GM06990 (cell line): ENCODE data around the gene FHAD1.

Experiments used
- DNase-seq: peaks from one replicate; pipeline ENCODE4 v3.0.0-alpha.2; 2011; ENCODE audit not compliant: insufficient read length; ENCODE audit errors: extremely low read depth
- H3K27me3 ChIP-seq: replicated peaks from 2 replicates; pipeline ENCODE4 v1.6.0; 2011; ENCODE audit warnings: low read length; ENCODE audit not compliant: control insufficient read depth, insufficient read depth
- H3K36me3 ChIP-seq: 2 replicates; pipeline ENCODE4 v1.5.1; 2011; ENCODE audit warnings: low read length; ENCODE audit not compliant: control insufficient read depth, insufficient read depth
- H3K4me3 ChIP-seq: replicated peaks from 2 replicates; pipeline ENCODE4 v1.5.1; 2011; ENCODE audit warnings: low read depth, mild to moderate bottlenecking, control low read depth, low read length
- TF ChIP-seq, protein P1 (sequence below): IDR thresholded peaks from 2 replicates; pipeline ENCODE4 v1.5.1; 2011; ENCODE audit warnings: low read length, control low read depth, mild to moderate bottlenecking, inconsistent platforms; ENCODE audit not compliant: insufficient read depth, poor library complexity, severe bottlenecking

FHAD1 gene

DNA sequence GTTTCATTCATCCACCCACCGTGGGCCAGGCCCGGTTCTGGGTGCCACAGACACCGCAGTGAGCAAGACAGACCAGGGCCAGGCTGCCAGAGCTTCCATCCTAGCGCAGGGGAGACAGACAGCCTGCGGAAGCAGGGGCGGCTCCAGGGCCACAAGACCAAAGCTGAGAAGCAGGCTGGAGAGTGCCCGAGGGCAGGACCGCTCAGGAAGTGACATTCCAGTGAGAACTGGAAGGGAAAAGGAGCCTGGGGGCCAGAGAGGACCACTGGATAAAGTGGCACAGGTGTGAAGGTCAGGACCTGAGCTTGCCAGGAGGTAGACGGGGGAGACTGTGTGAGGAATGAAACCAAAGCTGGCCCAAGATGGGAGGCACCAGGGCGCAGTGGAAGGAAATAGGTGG, 103.1 kb downstream of the FHAD1 start:
- Histone ChIP-seq H3K4me3 (no peak overlapping the region), H3K36me3 (no peaks in the 10 kb centered on the region), H3K27me3 (peaks cover 2% of the 10 kb centered on the region)
- no peak for DNase-seq
- TF ChIP-seq, protein P1, sequence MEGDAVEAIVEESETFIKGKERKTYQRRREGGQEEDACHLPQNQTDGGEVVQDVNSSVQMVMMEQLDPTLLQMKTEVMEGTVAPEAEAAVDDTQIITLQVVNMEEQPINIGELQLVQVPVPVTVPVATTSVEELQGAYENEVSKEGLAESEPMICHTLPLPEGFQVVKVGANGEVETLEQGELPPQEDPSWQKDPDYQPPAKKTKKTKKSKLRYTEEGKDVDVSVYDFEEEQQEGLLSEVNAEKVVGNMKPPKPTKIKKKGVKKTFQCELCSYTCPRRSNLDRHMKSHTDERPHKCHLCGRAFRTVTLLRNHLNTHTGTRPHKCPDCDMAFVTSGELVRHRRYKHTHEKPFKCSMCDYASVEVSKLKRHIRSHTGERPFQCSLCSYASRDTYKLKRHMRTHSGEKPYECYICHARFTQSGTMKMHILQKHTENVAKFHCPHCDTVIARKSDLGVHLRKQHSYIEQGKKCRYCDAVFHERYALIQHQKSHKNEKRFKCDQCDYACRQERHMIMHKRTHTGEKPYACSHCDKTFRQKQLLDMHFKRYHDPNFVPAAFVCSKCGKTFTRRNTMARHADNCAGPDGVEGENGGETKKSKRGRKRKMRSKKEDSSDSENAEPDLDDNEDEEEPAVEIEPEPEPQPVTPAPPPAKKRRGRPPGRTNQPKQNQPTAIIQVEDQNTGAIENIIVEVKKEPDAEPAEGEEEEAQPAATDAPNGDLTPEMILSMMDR, result no peak

- TF ChIP-seq, protein P1, result no peak
- no peak for DNase-seq
- no peak overlapping the region for H3K4me3 ChIP-seq
These were observed 103.7 kb downstream of the FHAD1 start for GRCh38 chr1:15350551-15351200.

DNA sequence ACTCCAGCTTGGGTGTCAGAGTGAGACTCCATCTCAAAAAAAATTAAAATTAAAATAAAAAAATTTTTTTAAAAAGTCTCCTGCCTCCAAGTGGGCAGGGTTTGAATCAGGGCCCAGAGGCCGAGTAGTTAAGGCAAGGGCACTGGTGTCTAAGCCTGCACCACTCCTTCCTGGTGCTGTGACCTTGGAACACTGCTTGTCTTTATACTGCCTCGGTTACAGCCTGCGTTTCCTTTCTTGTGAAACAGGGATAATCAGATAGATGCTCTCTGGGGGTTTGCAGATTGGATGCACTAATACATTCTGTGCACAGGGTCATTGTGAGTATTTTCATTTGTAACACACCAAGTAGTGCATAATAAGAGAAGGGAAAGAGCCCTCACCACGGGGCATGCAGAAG, 104.3 kb downstream of the FHAD1 start:
- Histone ChIP-seq H3K4me3 (no peak overlapping the region), H3K27me3 (peaks cover 2% of the 10 kb centered on the region), H3K36me3 (no peaks in the 10 kb centered on the region)
- DNase-seq, result no peak
- TF ChIP-seq, protein P1, result no peak

More at GRCh38 chr1:15350551-15351200, 103.7 kb downstream of the FHAD1 start:
- Histone ChIP-seq H3K27me3 (peaks cover 2% of the 10 kb centered on the region), H3K36me3 (no peaks in the 10 kb centered on the region)

DNA sequence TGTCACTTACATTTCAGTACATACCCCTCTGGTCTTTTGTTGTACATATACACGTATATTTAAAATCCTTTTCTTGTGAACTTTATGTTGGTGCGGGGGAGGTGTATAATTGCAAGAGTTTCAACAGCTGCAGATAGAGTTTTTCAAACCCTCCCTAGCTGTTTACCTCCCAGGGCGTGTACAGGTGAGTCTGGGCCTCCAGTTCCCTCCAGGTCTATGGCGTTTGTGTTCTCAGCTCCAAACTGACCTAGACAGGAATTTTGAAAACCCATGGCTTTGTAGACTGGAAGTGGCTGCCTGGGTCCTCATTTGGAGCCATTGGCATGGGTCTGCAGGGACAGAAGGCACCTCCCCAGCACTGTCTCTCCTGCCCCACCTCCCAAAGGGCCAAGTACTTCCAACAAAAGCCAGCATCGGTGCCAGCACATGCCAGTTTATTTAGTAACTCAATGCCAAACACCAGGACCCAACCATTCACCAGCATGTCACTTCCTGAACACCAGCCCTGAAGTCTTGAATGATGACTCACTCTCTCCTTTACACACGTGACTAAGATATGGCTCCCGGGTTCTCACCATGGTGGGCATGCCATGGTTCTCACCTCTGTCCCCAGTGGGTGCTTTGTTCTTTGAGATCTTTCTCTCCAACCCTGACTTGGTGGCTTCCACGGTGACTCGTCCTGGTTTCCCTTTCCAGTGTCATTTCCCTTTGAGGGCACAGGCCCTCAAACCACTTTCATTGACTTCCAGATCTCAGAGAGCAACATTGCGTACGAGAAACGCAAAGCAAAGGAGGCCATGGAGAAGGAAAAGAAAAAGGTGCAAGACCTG, 105.3 kb downstream of the FHAD1 start:
- Histone ChIP-seq H3K36me3 (no peaks in the 10 kb centered on the region), H3K4me3 (no peak overlapping the region), H3K27me3 (peaks cover 2% of the 10 kb centered on the region)
- DNase-seq, result no peak
- TF ChIP-seq, protein P1, result no peak

- DNase-seq, result no peak
- TF ChIP-seq, protein P1, result no peak
- Histone ChIP-seq H3K4me3 (no peak overlapping the region), H3K27me3 (peaks cover 2% of the 10 kb centered on the region), H3K36me3 (no peaks in the 10 kb centered on the region)
These were observed 107.0 kb downstream of the FHAD1 start for GRCh38 chr1:15353839-15354579.
